ENCODE results near the gene SLC41A3. TPM values are rescaled to one million over a fixed set of nuclear protein-coding genes. Genes with fewer than 3 reads are reported as not detected.

SLC41A3 gene
- total and polyA plus RNA-seq, 2 of the 8 experiments (the other 6 are each of a cell fraction or from before 2014, with no cell fraction given), result 30.2 to 56.4 TPM

GRCh38 chr3:126009181-126009580, 74.7 kb downstream of the SLC41A3 start:
- FAIRE-seq (no peak), DNase-seq (ENCODE audit: low read depth in 1 of 2, low spot score in 2 of 2) (no peak)
- Histone ChIP-seq H3K18ac (ENCODE audit: extremely low read depth, low read length) (no peak overlapping the region), H2BK20ac (ENCODE audit: low read length) (no peak overlapping the region), H3K36me3 (ENCODE audit: control insufficient read depth in 2 of 4, insufficient read depth in 4 of 4, low read length in 3 of 4) (peaks cover 0 to 3% (median 0%) of the 10 kb centered on the region in 4 experiments; a peak in 3 of 8 replicates), H3K23ac (ENCODE audit: insufficient read length) (no peak overlapping the region), H3K23me2 (ENCODE audit: low read depth, low read length) (no peaks in the 10 kb centered on the region; the same call in 1 of the 2 replicates), H2AFZ (ENCODE audit: low read length) (no peak overlapping the region), H3K27me3 (replicated peaks in 1 of 4; ENCODE audit: control insufficient read depth in 3 of 4, extremely low read depth in 1 of 4, insufficient read depth in 3 of 4, low read length in 3 of 4) (no peaks in the 10 kb centered on the region), H3K9me3 (ENCODE audit: insufficient read depth in 2 of 2, low read depth in 1 of 2, low read length in 1 of 2) (no peaks in the 10 kb centered on the region), H3K27ac (ENCODE audit: low read depth, low read length) (no peak overlapping the region), H3K9ac (replicated peaks in 1 of 4; ENCODE audit: extremely low read depth in 1 of 4, low read depth in 3 of 4, low read length in 3 of 4) (no peak overlapping the region), H2BK12ac (ENCODE audit: low read depth, low read length) (no peak overlapping the region), H3K56ac (replicated peaks; ENCODE audit: insufficient read length, low read depth, low read length) (no peak overlapping the region), H2AK5ac (ENCODE audit: low read depth, low read length) (no peak overlapping the region), H3K4me2 (ENCODE audit: insufficient read depth in 1 of 2, low read depth in 2 of 2, low read length in 2 of 2) (no peak overlapping the region), H4K8ac (ENCODE audit: extremely low read depth, insufficient read depth, low read length) (no peak overlapping the region), H3K79me2 (ENCODE audit: control insufficient read depth in 1 of 2, insufficient read depth in 2 of 2, low read length in 2 of 2) (no peaks in the 10 kb centered on the region), H2BK5ac (ENCODE audit: low read depth, low read length) (no peak overlapping the region), H3K4me3 (ENCODE audit: extremely low read depth in 1 of 4, insufficient read depth in 2 of 4, low read depth in 3 of 4, low read length in 4 of 4) (no peak overlapping the region), H3K14ac (ENCODE audit: insufficient read length) (no peak overlapping the region), H4K5ac (ENCODE audit: insufficient read length, low read depth, low read length) (no peak overlapping the region), H3K4me1 (replicated peaks in 1 of 4; ENCODE audit: control insufficient read depth in 3 of 4, insufficient read depth in 4 of 4, low read length in 3 of 4) (peaks cover 0 to 5% (median 1%) of the 10 kb centered on the region in 4 experiments; a peak in 4 of 7 replicates), H4K20me1 (replicated peaks in 1 of 2; ENCODE audit: control insufficient read depth in 1 of 2, insufficient read depth in 2 of 2, low read length in 2 of 2) (peaks cover 0 to 4% of the 10 kb centered on the region in 2 experiments), H2BK120ac (replicated peaks; ENCODE audit: low read depth, low read length) (no peak overlapping the region), H4K91ac (replicated peaks; ENCODE audit: insufficient read length, low read length) (no peak overlapping the region), H3K4ac (replicated peaks; ENCODE audit: insufficient read length, low read depth, low read length) (no peak overlapping the region), H2BK15ac (ENCODE audit: low read length) (no peak overlapping the region), H3K79me1 (ENCODE audit: low read depth, low read length) (no peaks in the 10 kb centered on the region)
- CTCF ChIA-PET (ENCODE audit: partially characterized antibody), result interaction anchor here (0.6 to 1.1 kb wide), 3 partner anchors 11 to 51 kb away, joined by 3 to 4 read pairs (median 4); no protein-coding TSS in a partner anchor
- TF ChIP-seq BACH1 (IDR thresholded peaks at IDR 0.05; ENCODE audit: low read length) (no peak), KDM1A (IDR thresholded peaks at IDR 0.05; ENCODE audit: borderline replicate concordance, low read length) (no peak)
- POLR2A ChIA-PET (ENCODE audit: partially characterized antibody), result no interaction called here
- WGBS, 2 experiments (ENCODE audit: extremely low coverage in 1 of 2, insufficient coverage in 1 of 2, insufficient read length in 1 of 2, insufficient replicate concordance in 2 of 2, low coverage in 1 of 2, low lambda C conversion rate in 2 of 2, missing lambda C conversion rate in 1 of 2), result 82% methylated on average over 3 of the region's 3 CpGs; no CpG with 5 or more reads in 1 of the 2 experiments
